GM06990 (cell line): ENCODE measurements around the gene PRDX1.
A peak's percentile ranks its signal among the peaks of the same experiment; 100 is the strongest.
"Not testable (repeated sequence)": the region's sequence is repeated elsewhere in the genome, so short reads cannot be mapped to it uniquely, and the experiment has no call there.

Source experiments
- DNase-seq: peaks from one replicate; pipeline ENCODE4 v3.0.0-alpha.2; 2011; ENCODE audit not compliant: insufficient read length; ENCODE audit errors: extremely low read depth
- H3K27me3 ChIP-seq: replicated peaks from 2 replicates; pipeline ENCODE4 v1.6.0; 2011; ENCODE audit warnings: low read length; ENCODE audit not compliant: control insufficient read depth, insufficient read depth
- H3K36me3 ChIP-seq: 2 replicates; pipeline ENCODE4 v1.5.1; 2011; ENCODE audit warnings: low read length; ENCODE audit not compliant: control insufficient read depth, insufficient read depth
- H3K4me3 ChIP-seq: replicated peaks from 2 replicates; pipeline ENCODE4 v1.5.1; 2011; ENCODE audit warnings: low read depth, mild to moderate bottlenecking, control low read depth, low read length
- TF ChIP-seq, protein P1 (sequence below): IDR thresholded peaks from 2 replicates; pipeline ENCODE4 v1.5.1; 2011; ENCODE audit warnings: low read length, control low read depth, mild to moderate bottlenecking, inconsistent platforms; ENCODE audit not compliant: insufficient read depth, poor library complexity, severe bottlenecking

PRDX1 gene

DNA sequence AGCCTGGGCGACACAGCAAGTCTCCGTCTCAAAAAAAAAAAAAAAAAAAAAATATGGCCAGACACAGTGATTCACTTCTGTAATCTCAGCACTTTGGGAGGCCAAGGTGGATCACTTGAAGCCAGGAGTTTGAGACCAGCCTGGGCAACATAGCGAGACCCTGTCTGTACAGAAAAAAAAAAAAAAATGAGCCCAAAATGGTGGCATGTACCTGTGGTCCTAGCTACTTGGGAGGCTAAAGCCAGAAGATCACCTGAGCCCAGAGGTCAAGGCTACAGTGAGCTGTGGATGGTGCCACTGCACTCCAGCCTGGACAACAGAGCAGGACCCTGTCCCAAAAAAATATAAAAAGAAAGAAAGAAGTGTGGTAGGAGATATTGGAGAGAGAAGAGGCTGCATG, 29.0 kb downstream of the PRDX1 start:
- TF ChIP-seq, protein P1, sequence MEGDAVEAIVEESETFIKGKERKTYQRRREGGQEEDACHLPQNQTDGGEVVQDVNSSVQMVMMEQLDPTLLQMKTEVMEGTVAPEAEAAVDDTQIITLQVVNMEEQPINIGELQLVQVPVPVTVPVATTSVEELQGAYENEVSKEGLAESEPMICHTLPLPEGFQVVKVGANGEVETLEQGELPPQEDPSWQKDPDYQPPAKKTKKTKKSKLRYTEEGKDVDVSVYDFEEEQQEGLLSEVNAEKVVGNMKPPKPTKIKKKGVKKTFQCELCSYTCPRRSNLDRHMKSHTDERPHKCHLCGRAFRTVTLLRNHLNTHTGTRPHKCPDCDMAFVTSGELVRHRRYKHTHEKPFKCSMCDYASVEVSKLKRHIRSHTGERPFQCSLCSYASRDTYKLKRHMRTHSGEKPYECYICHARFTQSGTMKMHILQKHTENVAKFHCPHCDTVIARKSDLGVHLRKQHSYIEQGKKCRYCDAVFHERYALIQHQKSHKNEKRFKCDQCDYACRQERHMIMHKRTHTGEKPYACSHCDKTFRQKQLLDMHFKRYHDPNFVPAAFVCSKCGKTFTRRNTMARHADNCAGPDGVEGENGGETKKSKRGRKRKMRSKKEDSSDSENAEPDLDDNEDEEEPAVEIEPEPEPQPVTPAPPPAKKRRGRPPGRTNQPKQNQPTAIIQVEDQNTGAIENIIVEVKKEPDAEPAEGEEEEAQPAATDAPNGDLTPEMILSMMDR = no peak
- H3K36me3 ChIP-seq = no peaks in the 10 kb centered on the region; the same call in none of the 2 replicates
- no peak overlapping the region for H3K4me3 ChIP-seq
- no peak for DNase-seq
- no peaks in the 10 kb centered on the region for H3K27me3 ChIP-seq

- peak overlapping the region; percentile 23; the same call in 1 of the 2 replicates for H3K4me3 ChIP-seq
- TF ChIP-seq, protein P1 = no peak
- H3K27me3 ChIP-seq = no peaks in the 10 kb centered on the region
- no peaks in the 10 kb centered on the region; the same call in none of the 2 replicates for H3K36me3 ChIP-seq
- no peak for DNase-seq
These were observed 30.0 kb downstream of the PRDX1 start for GRCh38 chr1:45491487-45492260.

- Histone ChIP-seq H3K4me3 (peak within 1 kb of the TSS; percentile 85), H3K36me3 (no peaks in the 10 kb centered on the region; the same call in none of the 2 replicates), H3K27me3 (no peaks in the 10 kb centered on the region)
- peak; percentile 99 for DNase-seq
- TF ChIP-seq, protein P1 = peak; percentile 11
These were observed 30.8 kb downstream of the PRDX1 start, which contains the start of gene TESK2 for GRCh38 chr1:45490626-45491486. Gene TESK2, minus strand, starts transcription at chr1:45491163. Its CDS starts 33,378 bp downstream, at chr1:45457785.

DNA sequence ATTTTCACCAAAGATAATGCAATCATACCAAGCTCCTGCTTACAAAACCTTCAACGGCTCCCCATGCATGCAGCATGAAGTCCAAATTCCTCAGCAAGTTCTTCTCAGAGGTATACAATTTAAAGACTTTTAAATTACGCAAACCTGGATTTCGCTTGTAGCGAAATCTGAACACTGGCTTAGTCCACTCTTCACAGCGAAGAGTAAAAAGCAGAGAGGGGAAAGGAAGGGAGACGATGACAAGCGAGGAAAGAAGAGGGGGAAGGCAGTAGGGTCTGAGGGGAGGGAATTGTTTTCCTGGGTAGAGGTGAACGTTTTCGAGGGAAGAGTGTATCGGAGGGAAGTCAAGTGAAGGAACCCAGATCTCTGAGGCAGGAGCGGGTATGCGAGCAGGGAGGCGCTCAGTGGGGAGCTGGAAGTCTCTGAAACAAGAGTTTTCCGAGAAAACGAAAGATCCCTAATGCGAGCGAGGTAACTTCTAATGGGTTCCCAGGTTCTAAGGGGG, 31.5 kb downstream of the PRDX1 start:
- H3K36me3 ChIP-seq = no peaks in the 10 kb centered on the region
- DNase-seq = no peak
- no peaks in the 10 kb centered on the region for H3K27me3 ChIP-seq
- peak overlapping the region; percentile 85 for H3K4me3 ChIP-seq
- TF ChIP-seq, protein P1 = no peak

- not testable (repeated sequence) for H3K27me3 ChIP-seq
These were observed 32.3 kb downstream of the PRDX1 start for GRCh38 chr1:45489379-45489778.

More at GRCh38 chr1:45489379-45489778, 32.3 kb downstream of the PRDX1 start:
- H3K36me3 ChIP-seq, DNase-seq: not testable (repeated sequence)
- peak overlapping the region; percentile 85 for H3K4me3 ChIP-seq
